IMR-90 (cell line): ENCODE data around the gene ZNF609. TPM values are rescaled to one million over a fixed set of nuclear protein-coding genes. Genes with fewer than 3 reads are reported as not detected.

Experiments used
- ATAC-seq: fragments of 200-7000 bp; cut with Tn5 transposase; 2 replicates; pipeline ENCODE4 v1.9.1; 2020; ENCODE audit warnings: low read depth, mild to moderate bottlenecking, moderate library complexity
- BruUV-seq: library from RNA; stranded (reverse); fragments of 400-500 nt; replicated peaks from 2 replicates; lab custom pipeline; 2021; lab: Mats Ljungman, UMichigan
- CTCF ChIA-PET: fragments of 300-600 bp; formaldehyde crosslinking; extraction: SDS; loops from one replicate; lab custom pipeline; 2021; ENCODE audit warnings: antibody characterized with exemption; lab: Yijun Ruan, JAX
- POLR2A ChIA-PET: fragments of 300-600 bp; sonication (Branson Sonifier 250); formaldehyde crosslinking; loops from one replicate; lab custom pipeline; 2022; ENCODE audit warnings: antibody characterized with exemption; ENCODE audit not compliant: unreplicated experiment; lab: Charles Lee
- DNase-seq: peaks from one replicate; pipeline ENCODE4 v3.0.0; 2013
- H2AFZ ChIP-seq: replicated peaks from 2 replicates; pipeline ENCODE3; 2013; ENCODE audit warnings: low read length, mild to moderate bottlenecking; ENCODE audit not compliant: poor library complexity
- H2AK5ac ChIP-seq: 2 replicates; pipeline ENCODE4 v1.6.1; 2013; ENCODE audit warnings: low read depth, low read length, inconsistent platforms
- H2AK9ac ChIP-seq: replicated peaks from 2 replicates; pipeline ENCODE3; 2013; ENCODE audit warnings: mild to moderate bottlenecking, low read depth, low read length, moderate library complexity; ENCODE audit not compliant: poor library complexity
- H2BK120ac ChIP-seq: 2 replicates; pipeline ENCODE4 v1.6.1; 2013; ENCODE audit warnings: low read depth, low read length, inconsistent platforms
- H2BK15ac ChIP-seq: 3 replicates; pipeline ENCODE4 v1.6.1; 2013; ENCODE audit warnings: low read depth, low read length, inconsistent platforms
- H2BK20ac ChIP-seq: 2 replicates; pipeline ENCODE4 v1.6.1; 2013; ENCODE audit warnings: low read depth, mild to moderate bottlenecking, inconsistent platforms, low read length, moderate library complexity
- H2BK5ac ChIP-seq: 2 replicates; pipeline ENCODE4 v1.6.1; 2013; ENCODE audit warnings: mild to moderate bottlenecking, low read depth, low read length, inconsistent platforms; ENCODE audit not compliant: poor library complexity, severe bottlenecking
- H3K14ac ChIP-seq: replicated peaks from 2 replicates; pipeline ENCODE4 v1.6.1; 2013; ENCODE audit warnings: low read depth, low read length, inconsistent platforms
- H3K18ac ChIP-seq: 2 replicates; pipeline ENCODE4 v1.6.1; 2013; ENCODE audit warnings: low read depth, low read length, control low read depth
- H3K23ac ChIP-seq: 2 replicates; pipeline ENCODE4 v1.6.1; 2013; ENCODE audit warnings: low read depth, low read length, inconsistent platforms
- H3K27ac ChIP-seq: 2 replicates; pipeline ENCODE4 v1.5.1; 2013; ENCODE audit warnings: mild to moderate bottlenecking, control low read depth, low read length; ENCODE audit not compliant: insufficient read depth
- H3K27me3 ChIP-seq: 2 replicates; pipeline ENCODE4 v1.6.1; 2013; ENCODE audit warnings: low read length; ENCODE audit not compliant: control insufficient read depth, insufficient read depth
- H3K36me3 ChIP-seq: 2 replicates; pipeline ENCODE4 v1.6.1; 2013; ENCODE audit warnings: low read length, mixed read lengths; ENCODE audit not compliant: control insufficient read depth, insufficient read depth
- H3K4ac ChIP-seq: 2 replicates; pipeline ENCODE4 v1.6.1; 2013; ENCODE audit warnings: low read depth, low read length, inconsistent platforms
- H3K4me1 ChIP-seq: 2 replicates; pipeline ENCODE4 v1.6.1; 2013; ENCODE audit warnings: low read length, mixed read lengths; ENCODE audit not compliant: control insufficient read depth, insufficient read depth
- H3K4me2 ChIP-seq: 2 replicates; pipeline ENCODE4 v1.6.1; 2013; ENCODE audit warnings: low read depth, mild to moderate bottlenecking, control low read depth, low read length, moderate library complexity
- H3K4me3 ChIP-seq: 2 replicates; pipeline ENCODE4 v1.5.1; 2013; ENCODE audit warnings: low read depth, mild to moderate bottlenecking, control low read depth, low read length, moderate library complexity; ENCODE audit not compliant: insufficient read depth
- H3K56ac ChIP-seq: 2 replicates; pipeline ENCODE4 v1.6.1; 2013; ENCODE audit warnings: low read length, inconsistent platforms; ENCODE audit not compliant: insufficient read depth; ENCODE audit errors: extremely low read depth
- H3K79me1 ChIP-seq, 2 experiments: 2 replicates each; pipeline ENCODE4 v1.6.1; 2013; ENCODE audit warnings: low read length in 2 of 2, inconsistent platforms in 1 of 2, low read depth in 1 of 2
- H3K9ac ChIP-seq: 2 replicates; pipeline ENCODE4 v1.6.1; 2013; ENCODE audit warnings: low read depth, low read length, control low read depth
- H3K9me1 ChIP-seq: 2 replicates; pipeline ENCODE4 v1.6.1; 2013; ENCODE audit warnings: low read length, inconsistent platforms; ENCODE audit not compliant: insufficient read depth
- H3K9me3 ChIP-seq: 2 replicates; pipeline ENCODE4 v1.6.1; 2013; ENCODE audit warnings: low read length; ENCODE audit not compliant: control insufficient read depth, insufficient read depth
- H4K20me1 ChIP-seq: 2 replicates; pipeline ENCODE4 v1.6.1; 2013; ENCODE audit warnings: low read length, inconsistent platforms; ENCODE audit not compliant: insufficient read depth
- H4K5ac ChIP-seq: 2 replicates; pipeline ENCODE4 v1.6.1; 2013; ENCODE audit warnings: mild to moderate bottlenecking, low read depth, low read length, control low read depth
- H4K8ac ChIP-seq, 2 experiments: 2 replicates each; pipeline ENCODE4 v1.6.1; 2013; ENCODE audit warnings: low read depth in 2 of 2, low read length in 2 of 2, control low read depth in 1 of 2, inconsistent platforms in 1 of 2
- H4K91ac ChIP-seq: 2 replicates; pipeline ENCODE4 v1.6.1; 2013; ENCODE audit warnings: low read depth, low read length, inconsistent platforms; ENCODE audit not compliant: insufficient read depth
- BHLHE40 ChIP-seq: fragments of 150-350 bp; IDR thresholded peaks from 2 replicates; pipeline ENCODE4 v1.6.1; 2016; ENCODE audit warnings: mild to moderate bottlenecking, low read depth, low read length
- CEBPB ChIP-seq: IDR thresholded peaks from 2 replicates; pipeline ENCODE4 v1.6.1; 2012; ENCODE audit warnings: low read depth, low read length, improper control_type of control experiment
- CHD1 ChIP-seq: IDR thresholded peaks from 2 replicates; pipeline ENCODE4 v1.6.1; 2012; ENCODE audit warnings: low read depth, low read length, improper control_type of control experiment
- CTCF ChIP-seq: conservative IDR thresholded peaks from 2 replicates; pipeline ENCODE4 v1.5.1; 2012; ENCODE audit warnings: mild to moderate bottlenecking, low read depth, low read length, improper control_type of control experiment
- ELK1 ChIP-seq: fragments of 150-350 bp; IDR thresholded peaks from 2 replicates; pipeline ENCODE4 v1.6.1; 2016; ENCODE audit warnings: low read depth, mild to moderate bottlenecking, low read length, moderate library complexity, borderline replicate concordance
- FOS ChIP-seq: fragments of 150-350 bp; IDR thresholded peaks from 2 replicates; pipeline ENCODE4 v1.6.1; 2016; ENCODE audit warnings: low read depth, low read length
- MAFK ChIP-seq: IDR thresholded peaks from 2 replicates; pipeline ENCODE4 v1.6.1; 2012; ENCODE audit warnings: low read depth, low read length, improper control_type of control experiment
- MAZ ChIP-seq: IDR thresholded peaks from 2 replicates; pipeline ENCODE4 v1.6.1; 2012; ENCODE audit warnings: low read depth, mild to moderate bottlenecking, low read length, improper control_type of control experiment, moderate library complexity, borderline replicate concordance
- MXI1 ChIP-seq: IDR thresholded peaks from 2 replicates; pipeline ENCODE4 v1.6.1; 2012; ENCODE audit warnings: low read depth, mild to moderate bottlenecking, low read length, moderate library complexity, borderline replicate concordance
- NFE2L2 ChIP-seq: fragments of 150-350 bp; IDR thresholded peaks from 2 replicates; pipeline ENCODE4 v1.6.1; 2016; ENCODE audit warnings: low read depth, mild to moderate bottlenecking, low read length
- POLR2A ChIP-seq: IDR thresholded peaks from 2 replicates; pipeline ENCODE4 v1.6.1; 2012; ENCODE audit warnings: mild to moderate bottlenecking, low read depth, low read length
- RAD21 ChIP-seq: IDR thresholded peaks from 2 replicates; pipeline ENCODE4 v1.6.1; 2012; ENCODE audit warnings: low read length, improper control_type of control experiment
- RCOR1 ChIP-seq: IDR thresholded peaks from 2 replicates; pipeline ENCODE4 v1.6.1; 2012; ENCODE audit warnings: mild to moderate bottlenecking, low read length, improper control_type of control experiment; ENCODE audit not compliant: insufficient replicate concordance
- RFX5 ChIP-seq: IDR thresholded peaks from 2 replicates; pipeline ENCODE4 v1.8.0; 2012; ENCODE audit warnings: low read depth, mild to moderate bottlenecking, low read length, moderate library complexity
- SMC3 ChIP-seq: fragments of 150-350 bp; IDR thresholded peaks from 2 replicates; pipeline ENCODE4 v1.6.1; 2016; ENCODE audit warnings: low read depth, mild to moderate bottlenecking, antibody characterized with exemption, low read length, moderate library complexity
- USF2 ChIP-seq: fragments of 150-350 bp; IDR thresholded peaks from 2 replicates; pipeline ENCODE4 v1.6.1; 2017; ENCODE audit warnings: mild to moderate bottlenecking, antibody characterized with exemption, low read length, low read depth
- WGBS, 2 experiments: methylation state at CpG; one replicate each; pipeline versions ENCODE4 v1.1.5 to v1.1.7; 2013; ENCODE audit warnings: missing lambda C conversion rate in 2 of 2; ENCODE audit not compliant: insufficient read length in 1 of 2; ENCODE audit errors: extremely low coverage in 2 of 2; 5-methylcytosine and 5-hydroxymethylcytosine counted together
- dilution Hi-C: fragments of 300-500 bp; cut with HindIII; formaldehyde crosslinking; loops from one replicate; pipeline ENCODE4 v1.14.3; 2018; ENCODE audit warnings: low sequenced_read_pairs; ENCODE audit not compliant: unreplicated experiment
- in situ Hi-C: fragments of 300-500 bp; cut with MboI; formaldehyde crosslinking; loops from 3 replicates; pipeline ENCODE4 v1.14.3; 2019; ENCODE audit warnings: low sequenced_read_pairs, inconsistent platforms, mixed read lengths
- intact Hi-C: fragments of 100-400 bp; cut with micrococcal nuclease; formaldehyde crosslinking; loops from 2 replicates; pipeline ENCODE4 v1.10.0; 2022
- polyA plus RNA-seq, 3 experiments: library from polyadenylated mRNA; depleted of rRNA; stranded (reverse); fragments of >200 nt; gene quantifications; 2 replicates each; pipeline ENCODE4 v1.2.3, GENCODE V29; 2012; ENCODE audit warnings: low replicate concordance in 1 of 3
- total RNA-seq: library from RNA; depleted of rRNA; stranded (reverse); fragments of >200 nt; gene quantifications from 2 replicates; pipeline ENCODE4 v1.2.3, GENCODE V29; 2012

The ZNF609 gene
- total and polyA plus RNA-seq, 2 of the 4 experiments (the other 2 are of a cell fraction), result 10.4 to 12.5 TPM

GRCh38 chr15:64581408-64581761 is 121.0 kb downstream of the ZNF609 start:
- H3K79me1 ChIP-seq, result peaks cover 31 to 64% of the 10 kb centered on the region in 2 experiments
- no peak overlapping the region for H2AK5ac ChIP-seq
- no peak overlapping the region for H2BK15ac ChIP-seq
- DNase-seq, result no peak
- no peak overlapping the region for H3K4ac ChIP-seq
- H3K14ac ChIP-seq, result no peak overlapping the region
- H3K23ac ChIP-seq, result no peak overlapping the region
- no peak overlapping the region for H3K9ac ChIP-seq
- intact Hi-C loops, result no loop called here
- H3K4me2 ChIP-seq, result no peak overlapping the region
- BruUV-seq, result no TSS peak
- no peak overlapping the region for H3K4me3 ChIP-seq
- peaks cover 6% of the 10 kb centered on the region for H3K36me3 ChIP-seq
- in situ Hi-C loops, result no loop called here
- H2BK120ac ChIP-seq, result no peak overlapping the region
- TF ChIP-seq SMC3, result no peak
- no peak for TF ChIP-seq BHLHE40
- no peak for TF ChIP-seq USF2
- no peak for TF ChIP-seq RAD21
- TF ChIP-seq FOS, result no peak
- TF ChIP-seq RFX5, result no peak
- TF ChIP-seq MAZ, result no peak
- TF ChIP-seq RCOR1, result no peak
- no peak for TF ChIP-seq MXI1
- no peak for TF ChIP-seq NFE2L2
- TF ChIP-seq POLR2A, result no peak
- no peak for TF ChIP-seq ELK1
- no peak for TF ChIP-seq MAFK
- no peak for TF ChIP-seq CEBPB
- TF ChIP-seq CHD1, result no peak
- TF ChIP-seq CTCF, result no peak
- no peak overlapping the region for H2BK5ac ChIP-seq
- ChIA-PET CTCF (no interaction called here), POLR2A (no interaction called here)
- H3K9me3 ChIP-seq, result peaks cover 13% of the 10 kb centered on the region
- H3K56ac ChIP-seq, result no peak overlapping the region
- no CpG with 5 or more reads among the region's 2 CpGs for WGBS, 2 experiments
- no peak overlapping the region for H2AK9ac ChIP-seq
- H2AFZ ChIP-seq, result no peak overlapping the region
- H3K4me1 ChIP-seq, result peaks cover 6% of the 10 kb centered on the region
- H4K91ac ChIP-seq, result no peak overlapping the region
- no peak overlapping the region for H4K5ac ChIP-seq
- no peak for ATAC-seq
- H3K27me3 ChIP-seq, result no peaks in the 10 kb centered on the region
- H3K9me1 ChIP-seq, result 0 out of 2 replicates have a peak, but pooled peaks cover 2% of the 10 kb centered on the region
- no peak overlapping the region for H3K18ac ChIP-seq
- H3K27ac ChIP-seq, result no peak overlapping the region
- H2BK20ac ChIP-seq, result no peak overlapping the region
- H4K20me1 ChIP-seq, result peaks cover 29% of the 10 kb centered on the region
- H4K8ac ChIP-seq, result no peak overlapping the region
- dilution Hi-C loops, result no loop called here
